Neural cell (in vitro differentiated cells): Measurements from ENCODE around the gene OGFR. TPM values are rescaled to one million over a fixed set of nuclear protein-coding genes. Genes with fewer than 3 reads are reported as not detected.

Experiments used
- H2AFZ ChIP-seq: fragments of 200-600, 300-800 bp; sonication (generic), shearing (Covaris generic); 2 replicates; pipeline ENCODE4 v1.6.0; 2014; ENCODE audit warnings: low read depth, mild to moderate bottlenecking, antibody characterized with exemption, low read length, moderate library complexity
- H3F3A ChIP-seq: fragments of 200-600 bp; shearing (Covaris generic); 2 replicates; pipeline ENCODE4 v1.6.1; 2016; ENCODE audit warnings: mild to moderate bottlenecking, moderate library complexity, mixed read lengths, antibody characterized with exemption, low read length; ENCODE audit not compliant: insufficient read depth, poor library complexity, severe bottlenecking
- H3K27ac ChIP-seq: fragments of 200-600, 300-800 bp; sonication (generic), shearing (Covaris generic); 2 replicates; pipeline ENCODE4 v1.5.1; 2014; ENCODE audit warnings: mild to moderate bottlenecking, low read length, moderate library complexity
- H3K27me3 ChIP-seq: fragments of 300-800, 200-600 bp; sonication (generic), shearing (Covaris generic); 2 replicates; pipeline ENCODE4 v1.6.0; 2014; ENCODE audit warnings: mild to moderate bottlenecking, low read depth, low read length, moderate library complexity; ENCODE audit not compliant: insufficient read depth
- H3K36me3 ChIP-seq: fragments of 300-800, 200-600 bp; sonication (generic), shearing (Covaris generic); 2 replicates; pipeline ENCODE4 v1.5.1; 2014; ENCODE audit warnings: mild to moderate bottlenecking, antibody characterized with exemption, low read length, moderate library complexity; ENCODE audit not compliant: insufficient read depth
- H3K4me2 ChIP-seq: fragments of 300-800, 200-600 bp; sonication (generic), shearing (Covaris generic); 2 replicates; pipeline ENCODE4 v1.6.0; 2014; ENCODE audit warnings: mild to moderate bottlenecking, low read length
- H3K4me3 ChIP-seq: fragments of 300-800, 200-600 bp; sonication (generic), shearing (Covaris generic); 2 replicates; pipeline ENCODE4 v1.5.1; 2014; ENCODE audit warnings: mild to moderate bottlenecking, low read length, moderate library complexity
- H3K79me2 ChIP-seq: fragments of 200-600 bp; shearing (Covaris generic); replicated peaks from 2 replicates; pipeline ENCODE4 v1.6.0; 2014; ENCODE audit warnings: mild to moderate bottlenecking, low read length, moderate library complexity; ENCODE audit not compliant: insufficient read depth
- H3K9ac ChIP-seq: fragments of 300-800, 200-600 bp; sonication (generic), shearing (Covaris generic); 2 replicates; pipeline ENCODE4 v1.6.1; 2016; ENCODE audit warnings: mild to moderate bottlenecking, low read length, mixed read lengths
- H3K9me2 ChIP-seq: fragments of 200-600 bp; shearing (Covaris generic); 2 replicates; pipeline ENCODE4 v1.6.1; 2016; ENCODE audit warnings: mild to moderate bottlenecking, low read length, mixed read lengths; ENCODE audit not compliant: insufficient read depth
- H3K9me3 ChIP-seq: fragments of 200-600, 300-800 bp; sonication (generic), shearing (Covaris generic); 2 replicates; pipeline ENCODE4 v1.6.1; 2016; ENCODE audit warnings: mild to moderate bottlenecking, mixed run types, low read length, moderate library complexity, mixed read lengths
- H4K20me1 ChIP-seq: fragments of 200-600 bp; shearing (Covaris generic); 2 replicates; pipeline ENCODE4 v1.6.1; 2016; ENCODE audit warnings: mild to moderate bottlenecking, mixed run types; ENCODE audit not compliant: insufficient read depth
- CTCF ChIP-seq: fragments of 450-650 bp; IDR thresholded peaks from 2 replicates; pipeline ENCODE4 v1.5.1; 2014; ENCODE audit warnings: antibody characterized with exemption, mild to moderate bottlenecking, moderate library complexity; ENCODE audit not compliant: poor library complexity, severe bottlenecking
- EP300 ChIP-seq: fragments of 450-650 bp; conservative IDR thresholded peaks from 2 replicates; pipeline ENCODE4 v1.6.1; 2014; ENCODE audit warnings: antibody characterized with exemption, mild to moderate bottlenecking, moderate library complexity; ENCODE audit not compliant: poor library complexity, severe bottlenecking
- EZH2 ChIP-seq: fragments of 200-600, 300-800 bp; shearing (Covaris generic), sonication (generic); IDR thresholded peaks from 2 replicates; pipeline ENCODE4 v1.6.1; 2014; ENCODE audit warnings: antibody characterized with exemption, low read length, borderline replicate concordance, mild to moderate bottlenecking; ENCODE audit not compliant: insufficient read depth, poor library complexity, severe bottlenecking
- MXI1 ChIP-seq: fragments of 450-650 bp; conservative IDR thresholded peaks from 2 replicates; pipeline ENCODE4 v1.6.1; 2014; ENCODE audit warnings: antibody characterized with exemption, mild to moderate bottlenecking; ENCODE audit not compliant: poor library complexity, severe bottlenecking
- POLR2AphosphoS5 ChIP-seq: IDR thresholded peaks from 2 replicates; pipeline ENCODE4 v1.6.1; 2012
- RAD21 ChIP-seq: fragments of 450-650 bp; conservative IDR thresholded peaks from 2 replicates; pipeline ENCODE4 v1.6.1; 2014; ENCODE audit warnings: antibody characterized with exemption, mild to moderate bottlenecking, moderate library complexity
- REST ChIP-seq: IDR thresholded peaks from 2 replicates; pipeline ENCODE4 v1.6.1; 2012; ENCODE audit warnings: borderline replicate concordance
- SMC3 ChIP-seq: fragments of 450-650 bp; conservative IDR thresholded peaks from 2 replicates; pipeline ENCODE4 v1.6.1; 2014; ENCODE audit warnings: antibody characterized with exemption, mild to moderate bottlenecking, moderate library complexity; ENCODE audit not compliant: poor library complexity
- TAF1 ChIP-seq: IDR thresholded peaks from 2 replicates; pipeline ENCODE4 v1.6.1; 2012; ENCODE audit warnings: low read depth
- polyA plus RNA-seq: library from polyadenylated mRNA; depleted of rRNA; stranded (reverse); fragments of >200 nt; gene quantifications from 2 replicates; pipeline ENCODE4 v1.2.3, GENCODE V29; 2014

OGFR gene
- polyA plus RNA-seq, 1 donor from 2014 or later: 15.6 TPM

- no peak overlapping the region for H3K4me3 ChIP-seq
- H3K27ac ChIP-seq: no peak overlapping the region
- H3K4me2 ChIP-seq: no peak overlapping the region
- H3K9me3 ChIP-seq: no peaks in the 10 kb centered on the region
- TF ChIP-seq EP300 (no peak), MXI1 (no peak)
- no peaks in the 10 kb centered on the region for H3K79me2 ChIP-seq
- H3K9me2 ChIP-seq: no peaks in the 10 kb centered on the region
- no peaks in the 10 kb centered on the region for H3K36me3 ChIP-seq
- peak overlapping the region; percentile 40 for H3K9ac ChIP-seq
- no peak overlapping the region for H2AFZ ChIP-seq
- no peaks in the 10 kb centered on the region for H4K20me1 ChIP-seq
- H3K27me3 ChIP-seq: no peaks in the 10 kb centered on the region
- H3F3A ChIP-seq: no peaks in the 10 kb centered on the region
Measured at GRCh38 chr20:62760856-62761758, 43.5 kb upstream of the OGFR start.

GRCh38 chr20:62761759-62762131 lies 42.9 kb upstream of the OGFR start:
- H3K4me2 ChIP-seq: no peak overlapping the region
- TF ChIP-seq TAF1 (no peak), CTCF (no peak), SMC3 (no peak), RAD21 (no peak), REST (no peak), POLR2AphosphoS5 (no peak), EP300 (no peak), EZH2 (no peak)
- no peak overlapping the region for H3K9ac ChIP-seq
- H3K27me3 ChIP-seq: no peaks in the 10 kb centered on the region
- H3K36me3 ChIP-seq: no peaks in the 10 kb centered on the region
- H3F3A ChIP-seq: no peaks in the 10 kb centered on the region
- H3K27ac ChIP-seq: no peak overlapping the region
- no peaks in the 10 kb centered on the region for H4K20me1 ChIP-seq
- H3K4me3 ChIP-seq: no peak overlapping the region
- H2AFZ ChIP-seq: no peak overlapping the region
- H3K79me2 ChIP-seq: no peaks in the 10 kb centered on the region
- no peaks in the 10 kb centered on the region for H3K9me3 ChIP-seq
- H3K9me2 ChIP-seq: no peaks in the 10 kb centered on the region
